CD4-positive, CD25-positive, alpha-beta regulatory T cell (primary cell): ENCODE data around the gene GPR160. TPM values are rescaled to one million over a fixed set of nuclear protein-coding genes. Genes with fewer than 3 reads are reported as not detected.
"Not testable (repeated sequence)": the region's sequence is repeated elsewhere in the genome, so short reads cannot be mapped to it uniquely, and the experiment has no call there.

Source experiments
- ATAC-seq, 2 donors: fragments of 150-1000 bp; cut with Tn5 transposase; one replicate each; pipeline ENCODE4 v1.10.0; 2021; ENCODE audit warnings: low read depth in 2 of 2, moderate number of reproducible peaks in 2 of 2, moderate library complexity in 1 of 2
- DNase-seq, 3 donors: peaks; one replicate each; pipeline versions ENCODE4 v3.0.0 to v3.0.0-alpha.2; 2012 to 2022; ENCODE audit warnings: mixed read lengths in 1 of 3
- H3K27ac ChIP-seq: one replicate; pipeline ENCODE4 v1.7.0; 2013; ENCODE audit warnings: mild to moderate bottlenecking, low read length; ENCODE audit not compliant: insufficient read depth, poor library complexity, severe bottlenecking
- H3K27me3 ChIP-seq: one replicate; pipeline ENCODE4 v1.7.0; 2013; ENCODE audit warnings: low read length; ENCODE audit not compliant: control insufficient read depth, insufficient read depth
- H3K36me3 ChIP-seq: one replicate; pipeline ENCODE4 v1.7.0; 2013; ENCODE audit warnings: mild to moderate bottlenecking, low read length, moderate library complexity; ENCODE audit not compliant: control insufficient read depth, insufficient read depth
- H3K4me1 ChIP-seq: 2 replicates; pipeline ENCODE4 v1.7.0; 2013; ENCODE audit warnings: mild to moderate bottlenecking, low read length; ENCODE audit not compliant: insufficient read depth, control insufficient read depth, poor library complexity, severe bottlenecking
- H3K4me3 ChIP-seq: one replicate; pipeline ENCODE4 v1.7.0; 2013; ENCODE audit warnings: low read depth, mild to moderate bottlenecking, low read length, moderate library complexity
- H3K9me3 ChIP-seq, 2 experiments: 1 replicate in 1 of 2; 2 replicates in 1 of 2; pipeline ENCODE4 v1.7.0; 2013; ENCODE audit warnings: low read length in 2 of 2, mild to moderate bottlenecking in 1 of 2, moderate library complexity in 1 of 2; ENCODE audit not compliant: control insufficient read depth in 2 of 2
- H3K27ac Mint-ChIP-seq, 3 donors: one replicate each; pipeline ENCODE4 v1.8.0; 2020 to 2022; ENCODE audit warnings: mild to moderate bottlenecking in 3 of 3, mixed read lengths in 3 of 3, moderate library complexity in 2 of 3
- H3K27me3 Mint-ChIP-seq: one replicate; pipeline ENCODE4 v1.8.0; 2022; ENCODE audit warnings: mild to moderate bottlenecking, mixed read lengths
- H3K36me3 Mint-ChIP-seq: one replicate; pipeline ENCODE4 v1.8.0; 2020; ENCODE audit warnings: mixed read lengths
- H3K4me1 Mint-ChIP-seq, 4 donors: one replicate each; pipeline ENCODE4 v1.8.0; 2020 to 2022; ENCODE audit warnings: mixed read lengths in 4 of 4, mild to moderate bottlenecking in 1 of 4
- H3K4me3 Mint-ChIP-seq, 4 donors: one replicate each; pipeline ENCODE4 v1.8.0; 2020 to 2022; ENCODE audit warnings: mild to moderate bottlenecking in 4 of 4, mixed read lengths in 4 of 4, moderate library complexity in 3 of 4
- H3K9me3 Mint-ChIP-seq, 7 donors: one replicate each; pipeline ENCODE4 v1.8.0; 2020 to 2022; ENCODE audit warnings: mixed read lengths in 7 of 7, mild to moderate bottlenecking in 3 of 7, moderate library complexity in 2 of 7
- polyA plus RNA-seq, 4 donors: library from polyadenylated mRNA; unstranded; fragments of 300-500 nt; fragmentation: Illumina TruSeq; gene quantifications; one replicate each; pipeline ENCODE4 v1.2.3, GENCODE V29; 2021
- total RNA-seq: library from RNA; stranded (reverse); gene quantifications from one replicate; pipeline ENCODE4 v1.2.3, GENCODE V29; 2022

GPR160 gene
- total and polyA plus RNA-seq, 5 donors from 2014 or later = 0.37 to 6.2 (median 3.2) TPM

DNA sequence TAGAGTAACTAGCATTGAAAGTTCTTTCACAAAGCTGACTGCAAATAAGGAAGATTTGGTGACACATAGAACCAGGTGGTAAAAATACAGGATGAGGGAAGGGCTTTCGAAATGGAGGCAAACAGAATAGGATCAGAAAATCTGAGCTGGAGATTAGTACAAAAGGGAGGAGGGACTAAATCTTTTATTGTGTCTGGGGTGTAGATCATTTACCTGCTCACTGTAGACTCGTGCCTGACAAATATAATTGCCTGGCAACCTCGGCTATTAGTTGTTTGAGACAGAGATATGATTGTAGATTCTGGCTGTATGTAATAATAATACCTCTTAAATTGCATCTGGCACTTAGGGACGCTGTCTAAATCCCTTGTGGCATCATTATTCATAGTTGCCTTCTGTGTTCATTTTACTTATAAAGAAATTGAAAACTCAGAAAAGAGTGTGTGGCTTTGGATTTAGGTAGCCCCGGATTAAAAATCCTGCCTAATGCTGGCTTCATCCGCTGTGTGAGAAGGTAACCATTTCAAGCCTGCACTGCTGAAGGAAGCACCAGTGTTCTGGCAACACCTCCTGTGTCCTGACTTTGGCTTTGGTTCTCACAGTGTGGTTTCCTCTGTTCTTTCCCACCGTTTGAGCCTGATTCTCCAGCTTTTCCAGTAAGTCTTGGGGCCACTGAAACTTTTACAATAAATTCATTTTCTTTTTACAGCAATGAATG lies 25.0 kb upstream of the GPR160 start:
- no peaks in the 10 kb centered on the region for H3K36me3 Mint-ChIP-seq
- H3K27me3 ChIP-seq = no peaks in the 10 kb centered on the region
- H3K27me3 Mint-ChIP-seq = peaks cover 10% of the 10 kb centered on the region
- no peaks in the 10 kb centered on the region for H3K9me3 Mint-ChIP-seq
- no peak for DNase-seq
- no peak overlapping the region for H3K4me3 Mint-ChIP-seq
- H3K27ac Mint-ChIP-seq = no peak overlapping the region
- H3K36me3 ChIP-seq = no peaks in the 10 kb centered on the region
- no peak for ATAC-seq
- no peaks in the 10 kb centered on the region for H3K9me3 ChIP-seq
- H3K4me3 ChIP-seq = no peak overlapping the region
- H3K4me1 Mint-ChIP-seq = peaks cover 0 to 5% (median 2%) of the 10 kb centered on the region in 4 donors
- no peak overlapping the region for H3K27ac ChIP-seq
- H3K4me1 ChIP-seq = no peaks in the 10 kb centered on the region

DNA sequence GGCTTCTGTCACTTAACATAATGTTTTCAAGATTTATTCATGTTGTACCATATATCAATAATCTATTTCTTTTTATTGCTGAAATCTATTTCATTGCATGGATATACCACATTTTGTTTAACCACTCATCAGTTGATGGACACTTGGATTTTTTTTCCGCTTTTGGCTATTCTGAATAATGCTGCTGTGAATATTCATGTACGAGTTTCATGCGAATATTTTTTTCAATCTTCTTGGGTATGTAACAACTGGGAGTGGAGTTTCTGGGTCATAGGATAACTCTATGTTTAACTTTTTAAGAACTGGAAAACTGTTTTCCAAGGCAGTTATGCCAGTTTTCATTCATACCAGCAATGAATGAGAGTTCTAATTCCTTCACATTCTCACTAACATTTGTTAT lies 21.7 kb upstream of the GPR160 start:
- no peaks in the 10 kb centered on the region for H3K9me3 Mint-ChIP-seq

DNA sequence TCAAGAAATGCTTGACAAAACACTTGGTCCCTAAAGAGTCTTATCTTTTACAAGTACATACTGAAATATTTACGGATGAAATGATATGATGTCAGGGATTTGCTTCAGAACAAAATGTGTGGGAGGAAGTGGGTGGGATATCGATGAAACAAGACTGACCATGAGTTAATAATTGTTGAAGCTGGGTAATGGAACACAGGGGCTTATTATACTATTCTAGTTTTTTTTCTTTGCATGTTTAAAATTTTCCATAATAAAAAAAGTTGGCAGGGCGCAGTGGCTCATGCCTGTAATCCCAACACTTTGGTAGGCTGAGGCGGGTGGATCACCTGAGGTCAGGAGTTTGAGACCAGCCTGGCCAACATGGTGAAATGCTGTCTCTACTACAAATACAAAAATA lies 18.5 kb upstream of the GPR160 start:
- not testable (repeated sequence) for H3K36me3 ChIP-seq, H3K4me1 ChIP-seq, H3K9me3 Mint-ChIP-seq, H3K36me3 Mint-ChIP-seq, H3K27ac ChIP-seq, H3K27ac Mint-ChIP-seq, H3K9me3 ChIP-seq, H3K4me3 ChIP-seq, DNase-seq, ATAC-seq, H3K4me3 Mint-ChIP-seq, H3K27me3 ChIP-seq
- peaks cover 28% of the 10 kb centered on the region for H3K27me3 Mint-ChIP-seq
- H3K4me1 Mint-ChIP-seq = peaks cover 0 to 12% (median 2%) of the 10 kb centered on the region in 4 donors

More for the DNA sequence above, 21.7 kb upstream of the GPR160 start:
- H3K4me3 Mint-ChIP-seq = no peak overlapping the region
- peaks cover 3% of the 10 kb centered on the region for H3K27me3 ChIP-seq
- H3K36me3 ChIP-seq = no peaks in the 10 kb centered on the region
- no peak overlapping the region for H3K27ac ChIP-seq
- ATAC-seq (no peak), DNase-seq (no peak)
- H3K4me1 ChIP-seq = no peaks in the 10 kb centered on the region
- no peak overlapping the region for H3K4me3 ChIP-seq
- no peak overlapping the region for H3K27ac Mint-ChIP-seq
- H3K4me1 Mint-ChIP-seq = peaks cover 0 to 7% (median 2%) of the 10 kb centered on the region in 4 donors
- H3K9me3 ChIP-seq = no peaks in the 10 kb centered on the region
- no peaks in the 10 kb centered on the region for H3K36me3 Mint-ChIP-seq
- peaks cover 16% of the 10 kb centered on the region for H3K27me3 Mint-ChIP-seq

DNA sequence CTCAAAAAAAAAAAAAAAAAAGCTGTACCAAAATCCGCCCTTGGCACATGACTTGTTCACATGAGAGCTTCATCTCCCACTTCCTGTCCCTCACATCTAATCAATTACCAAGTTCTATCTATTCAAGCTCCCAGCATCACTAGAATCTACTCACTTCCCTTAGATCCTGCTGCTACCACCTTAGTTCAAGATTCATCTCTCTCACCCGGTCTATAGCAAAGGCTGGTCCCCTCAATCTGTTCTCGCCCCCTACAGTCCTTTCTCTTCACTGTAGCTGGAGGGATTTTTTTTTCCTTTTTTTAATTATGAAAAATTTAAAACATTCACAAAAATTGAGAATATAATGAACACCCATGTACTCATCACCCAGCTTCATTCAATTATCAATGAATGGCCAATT lies 16.7 kb upstream of the GPR160 start:
- Mint-ChIP-seq H3K27ac (no peak overlapping the region), H3K4me1 (peaks cover 0 to 16% (median 2%) of the 10 kb centered on the region in 4 donors), H3K36me3 (no peaks in the 10 kb centered on the region), H3K4me3 (no peak overlapping the region), H3K27me3 (peaks cover 40% of the 10 kb centered on the region), H3K9me3 (no peaks in the 10 kb centered on the region)
- no peak overlapping the region for H3K27ac ChIP-seq
- no peaks in the 10 kb centered on the region for H3K9me3 ChIP-seq
- no peaks in the 10 kb centered on the region for H3K36me3 ChIP-seq
- peaks cover 6% of the 10 kb centered on the region for H3K27me3 ChIP-seq
- peak in 1 of 3 donors; percentile 35 for DNase-seq
- ATAC-seq = peak in 1 of 2 donors; percentile 39
- no peak overlapping the region for H3K4me3 ChIP-seq
- no peaks in the 10 kb centered on the region for H3K4me1 ChIP-seq

DNA sequence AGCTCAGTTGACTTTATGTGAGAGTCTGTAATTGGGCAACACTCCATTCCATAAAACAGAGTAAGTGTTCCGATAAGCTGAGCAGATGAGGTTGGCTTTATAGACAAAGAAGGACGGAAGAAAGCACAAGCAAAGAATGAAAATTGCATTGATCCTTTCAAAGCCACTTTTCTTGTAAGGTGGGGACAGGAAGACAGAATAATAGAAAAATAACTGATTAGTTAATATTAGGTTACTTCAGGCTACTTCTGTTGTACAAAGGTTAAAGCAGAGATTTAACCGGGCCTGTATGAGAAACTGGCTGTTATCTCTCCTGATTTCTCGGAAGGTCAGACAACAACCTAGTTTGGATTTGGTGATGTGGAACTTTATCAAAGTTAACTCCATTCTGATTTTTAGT lies 15.5 kb upstream of the GPR160 start:
- no peak overlapping the region for H3K27ac Mint-ChIP-seq
- Histone ChIP-seq H3K27ac (no peak overlapping the region), H3K4me1 (peaks cover under 1% of the 10 kb centered on the region), H3K36me3 (no peaks in the 10 kb centered on the region), H3K27me3 (peaks cover 6% of the 10 kb centered on the region), H3K9me3 (no peaks in the 10 kb centered on the region), H3K4me3 (no peak overlapping the region)
- H3K9me3 Mint-ChIP-seq = peaks cover 0 to 2% (median 0%) of the 10 kb centered on the region in 7 donors
- H3K4me3 Mint-ChIP-seq = no peak overlapping the region
- DNase-seq (no peak), ATAC-seq (no peak)
- H3K36me3 Mint-ChIP-seq = no peaks in the 10 kb centered on the region
- H3K4me1 Mint-ChIP-seq = peaks cover 0 to 18% (median 3%) of the 10 kb centered on the region in 4 donors
- peaks cover 35% of the 10 kb centered on the region for H3K27me3 Mint-ChIP-seq

DNA sequence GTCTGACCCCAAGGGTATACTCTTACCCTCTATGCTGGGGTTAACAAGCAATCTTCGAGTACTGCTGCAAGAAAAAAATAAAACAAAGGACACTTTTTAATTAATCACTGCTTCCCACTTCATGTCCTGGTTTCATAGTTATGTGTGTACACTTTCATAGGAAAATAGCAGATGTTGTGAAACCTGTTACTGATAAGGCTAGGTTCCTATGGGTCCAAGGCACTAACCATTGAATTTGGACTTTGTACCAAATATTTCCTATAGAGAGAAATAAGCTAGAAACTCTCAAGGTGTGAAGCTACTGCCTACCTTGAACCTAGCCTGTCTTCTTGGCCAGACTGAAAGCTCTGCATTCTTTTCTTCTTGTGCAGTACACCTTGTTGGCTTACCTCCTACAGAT lies 14.6 kb upstream of the GPR160 start:
- no peak for ATAC-seq
- no peaks in the 10 kb centered on the region for H3K36me3 Mint-ChIP-seq
- H3K4me3 ChIP-seq = no peak overlapping the region
- H3K36me3 ChIP-seq = no peaks in the 10 kb centered on the region
- no peak overlapping the region for H3K4me3 Mint-ChIP-seq
- no peak for DNase-seq
- no peak overlapping the region for H3K27ac Mint-ChIP-seq
- peaks cover 35% of the 10 kb centered on the region for H3K27me3 Mint-ChIP-seq
- H3K4me1 ChIP-seq = peaks cover 7% of the 10 kb centered on the region
- H3K4me1 Mint-ChIP-seq = peaks cover 3 to 24% (median 9%) of the 10 kb centered on the region in 4 donors
- H3K27ac ChIP-seq = no peak overlapping the region
- H3K9me3 ChIP-seq = no peaks in the 10 kb centered on the region
- H3K27me3 ChIP-seq = peaks cover 5% of the 10 kb centered on the region
- H3K9me3 Mint-ChIP-seq = peaks cover 0 to 2% (median 0%) of the 10 kb centered on the region in 7 donors

DNA sequence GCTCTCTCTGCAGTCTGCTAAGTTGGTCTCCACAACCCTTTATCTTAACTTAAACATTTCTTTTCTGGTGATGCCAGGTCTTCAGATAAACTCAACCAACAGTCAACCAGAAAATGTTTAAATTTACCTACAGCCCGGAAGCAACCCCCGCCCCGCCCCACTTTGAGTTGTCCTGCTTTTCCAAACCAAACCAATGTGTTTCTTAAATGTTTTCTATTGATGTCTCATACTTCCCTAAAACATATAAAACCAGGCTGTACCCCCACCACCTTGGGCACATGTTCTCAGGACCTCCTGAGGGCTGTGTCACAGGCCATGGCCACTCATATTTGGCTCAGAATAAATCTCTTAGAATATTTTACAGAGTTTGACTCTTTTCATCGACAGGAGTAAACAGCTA lies 13.2 kb upstream of the GPR160 start:
- Histone ChIP-seq H3K9me3 (no peaks in the 10 kb centered on the region), H3K36me3 (no peaks in the 10 kb centered on the region), H3K4me1 (peaks cover 7% of the 10 kb centered on the region), H3K4me3 (no peak overlapping the region), H3K27ac (no peak overlapping the region), H3K27me3 (peaks cover 5% of the 10 kb centered on the region)
- Mint-ChIP-seq H3K27me3 (peaks cover 30% of the 10 kb centered on the region), H3K36me3 (no peaks in the 10 kb centered on the region), H3K4me3 (no peak overlapping the region), H3K27ac (peak overlapping the region in 1 of 3 donors; percentile 8), H3K4me1 (peaks cover 5 to 27% (median 9%) of the 10 kb centered on the region in 4 donors), H3K9me3 (peaks cover 0 to 2% (median 0%) of the 10 kb centered on the region in 7 donors)
- DNase-seq (no peak), ATAC-seq (no peak)
